Measurements from ENCODE around the gene ACTR5. TPM values are rescaled to one million over a fixed set of nuclear protein-coding genes. Genes with fewer than 3 reads are reported as not detected.

The ACTR5 gene
- total RNA-seq, 1 experiment from 2014 or later, result 20.0 TPM

GRCh38 chr20:38766071-38766470 lies 17.8 kb downstream of the ACTR5 start:
- intact Hi-C loops (cut with micrococcal nuclease; ENCODE audit: unreplicated experiment), result no loop called here
- Histone ChIP-seq H3K4me1 (no peaks in the 10 kb centered on the region), H3K4me3 (ENCODE audit: low read depth, low read length) (no peak overlapping the region), H3K36me3 (ENCODE audit: control insufficient read depth, insufficient read depth, low read length) (0 out of 2 replicates have a peak, but pooled peaks cover 5% of the 10 kb centered on the region), H3K9me3 (no peaks in the 10 kb centered on the region), H3K27me3 (replicated peaks; ENCODE audit: control insufficient read depth, insufficient read depth, low read length) (no peaks in the 10 kb centered on the region)
- DNase-seq, result no peak
- no peaks in the 10 kb centered on the region for H3K9me3 Mint-ChIP-seq (ENCODE audit: unreplicated experiment)
- no peaks in the 10 kb centered on the region for H3K27me3 Mint-ChIP-seq (ENCODE audit: insufficient read depth, unreplicated experiment)
- peaks cover 6% of the 10 kb centered on the region for H3K36me3 Mint-ChIP-seq (ENCODE audit: insufficient read depth, unreplicated experiment)
- H3K4me3 Mint-ChIP-seq (ENCODE audit: unreplicated experiment), result no peak overlapping the region
- CTCF ChIA-PET, result interaction anchor here (0.6 kb wide), 1 partner anchor 247 kb away, joined by 3 read pairs; no protein-coding TSS in a partner anchor
- BruUV-seq (replicated peaks), result no TSS peak
- no peak overlapping the region for H3K27ac Mint-ChIP-seq (ENCODE audit: unreplicated experiment)
- no peaks in the 10 kb centered on the region for H3K4me1 Mint-ChIP-seq (ENCODE audit: low read depth, unreplicated experiment)
- POLR2A ChIA-PET, result no interaction called here
- no peak for TF ChIP-seq CTCF (IDR thresholded peaks at IDR 0.05; ENCODE audit: insufficient read depth in 1 of 2, low read depth in 1 of 2, low read length in 1 of 2, severe bottlenecking in 1 of 2, unreplicated experiment in 1 of 2)

- POLR2A ChIA-PET, result no interaction called here
- no peak overlapping the region for H3K4me3 Mint-ChIP-seq (ENCODE audit: unreplicated experiment)
- H3K9me3 Mint-ChIP-seq (ENCODE audit: unreplicated experiment), result no peaks in the 10 kb centered on the region
- H3K4me1 Mint-ChIP-seq (ENCODE audit: low read depth, unreplicated experiment), result no peaks in the 10 kb centered on the region
- H3K27me3 ChIP-seq (replicated peaks; ENCODE audit: control insufficient read depth, insufficient read depth, low read length), result no peaks in the 10 kb centered on the region
- no TSS peak for BruUV-seq (replicated peaks)
- no peak overlapping the region for H3K27ac Mint-ChIP-seq (ENCODE audit: unreplicated experiment)
- H3K9me3 ChIP-seq, result no peaks in the 10 kb centered on the region
- no peak for DNase-seq
- H3K36me3 ChIP-seq (ENCODE audit: control insufficient read depth, insufficient read depth, low read length), result peaks cover 4% of the 10 kb centered on the region
- H3K36me3 Mint-ChIP-seq (ENCODE audit: insufficient read depth, unreplicated experiment), result peaks cover 25% of the 10 kb centered on the region
- no peaks in the 10 kb centered on the region for H3K27me3 Mint-ChIP-seq (ENCODE audit: insufficient read depth, unreplicated experiment)
- no peaks in the 10 kb centered on the region for H3K4me1 ChIP-seq
- intact Hi-C loops (cut with micrococcal nuclease; ENCODE audit: unreplicated experiment), result no loop called here
- TF ChIP-seq CTCF (IDR thresholded peaks at IDR 0.05; ENCODE audit: insufficient read depth in 1 of 2, low read depth in 1 of 2, low read length in 1 of 2, severe bottlenecking in 1 of 2, unreplicated experiment in 1 of 2), result no peak
- CTCF ChIA-PET, result no interaction called here
- no peak overlapping the region for H3K4me3 ChIP-seq (ENCODE audit: low read depth, low read length)
These were observed 21.4 kb downstream of the ACTR5 start for GRCh38 chr20:38769376-38770295.

- Histone ChIP-seq H3K4me3 (ENCODE audit: low read depth, low read length) (no peak overlapping the region), H3K36me3 (ENCODE audit: control insufficient read depth, insufficient read depth, low read length) (peaks cover 4% of the 10 kb centered on the region), H3K4me1 (no peaks in the 10 kb centered on the region), H3K27me3 (replicated peaks; ENCODE audit: control insufficient read depth, insufficient read depth, low read length) (no peaks in the 10 kb centered on the region), H3K9me3 (no peaks in the 10 kb centered on the region)
- intact Hi-C loops (cut with micrococcal nuclease; ENCODE audit: unreplicated experiment), result no loop called here
- Mint-ChIP-seq H3K36me3 (ENCODE audit: insufficient read depth, unreplicated experiment) (peaks cover 26% of the 10 kb centered on the region), H3K4me3 (ENCODE audit: unreplicated experiment) (no peak overlapping the region), H3K27ac (ENCODE audit: unreplicated experiment) (no peak overlapping the region), H3K9me3 (ENCODE audit: unreplicated experiment) (no peaks in the 10 kb centered on the region), H3K4me1 (ENCODE audit: low read depth, unreplicated experiment) (no peaks in the 10 kb centered on the region), H3K27me3 (ENCODE audit: insufficient read depth, unreplicated experiment) (no peaks in the 10 kb centered on the region)
- ChIA-PET CTCF (no interaction called here), POLR2A (no interaction called here)
- no TSS peak for BruUV-seq (replicated peaks)
- TF ChIP-seq CTCF (IDR thresholded peaks at IDR 0.05; ENCODE audit: insufficient read depth in 1 of 2, low read depth in 1 of 2, low read length in 1 of 2, severe bottlenecking in 1 of 2, unreplicated experiment in 1 of 2), result no peak
- DNase-seq, result no peak
These were observed 22.3 kb downstream of the ACTR5 start for GRCh38 chr20:38770546-38770945.

Measured in Caco-2 (cell line).